AG09309 (cell line): ENCODE measurements around the gene EXOC3L4.

Experiments
- DNase-seq: peaks from one replicate; pipeline ENCODE4 v3.0.0-alpha.2; 2010; ENCODE audit warnings: low read depth
- H3K4me3 ChIP-seq: 2 replicates; pipeline ENCODE4 v1.5.1; 2011; ENCODE audit warnings: mild to moderate bottlenecking, low read depth, low read length, moderate library complexity; ENCODE audit not compliant: control insufficient read depth
- TF ChIP-seq, protein P1 (sequence below): IDR thresholded peaks from 2 replicates; pipeline ENCODE4 v1.5.1; 2011; ENCODE audit warnings: mild to moderate bottlenecking, low read depth, low read length, inconsistent platforms; ENCODE audit not compliant: insufficient read depth, control insufficient read depth; ENCODE audit errors: missing control alignments

Gene EXOC3L4

DNA sequence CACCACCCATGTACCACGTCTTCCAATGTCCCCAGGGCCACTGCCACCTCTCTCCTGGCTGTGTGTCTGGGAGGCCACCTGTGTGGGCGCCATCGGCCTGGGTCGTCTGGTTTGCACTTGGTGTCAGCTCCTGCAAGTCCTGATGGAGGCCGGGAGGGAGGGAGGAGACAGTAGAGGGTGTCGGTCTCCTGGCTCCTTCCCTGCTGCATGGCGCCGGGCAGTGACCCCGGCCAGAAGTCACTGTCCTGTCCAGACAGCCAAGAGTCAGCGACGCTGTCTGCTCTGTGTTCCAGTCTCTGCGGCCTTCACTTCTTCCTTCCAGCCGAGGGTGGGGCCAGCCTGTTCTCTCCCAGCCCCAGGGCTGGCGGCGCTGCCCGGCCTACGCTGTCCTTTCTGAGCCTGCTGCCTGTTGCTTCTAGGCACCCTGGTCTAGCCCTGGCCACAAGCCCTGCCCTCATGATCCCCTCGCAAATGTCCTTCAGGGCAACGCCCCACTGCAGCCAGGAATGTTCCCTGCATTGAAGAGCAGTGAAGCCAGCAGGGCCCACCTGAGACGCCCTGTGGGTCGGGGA, 23.5 kb upstream of the EXOC3L4 start:
- TF ChIP-seq, protein P1, sequence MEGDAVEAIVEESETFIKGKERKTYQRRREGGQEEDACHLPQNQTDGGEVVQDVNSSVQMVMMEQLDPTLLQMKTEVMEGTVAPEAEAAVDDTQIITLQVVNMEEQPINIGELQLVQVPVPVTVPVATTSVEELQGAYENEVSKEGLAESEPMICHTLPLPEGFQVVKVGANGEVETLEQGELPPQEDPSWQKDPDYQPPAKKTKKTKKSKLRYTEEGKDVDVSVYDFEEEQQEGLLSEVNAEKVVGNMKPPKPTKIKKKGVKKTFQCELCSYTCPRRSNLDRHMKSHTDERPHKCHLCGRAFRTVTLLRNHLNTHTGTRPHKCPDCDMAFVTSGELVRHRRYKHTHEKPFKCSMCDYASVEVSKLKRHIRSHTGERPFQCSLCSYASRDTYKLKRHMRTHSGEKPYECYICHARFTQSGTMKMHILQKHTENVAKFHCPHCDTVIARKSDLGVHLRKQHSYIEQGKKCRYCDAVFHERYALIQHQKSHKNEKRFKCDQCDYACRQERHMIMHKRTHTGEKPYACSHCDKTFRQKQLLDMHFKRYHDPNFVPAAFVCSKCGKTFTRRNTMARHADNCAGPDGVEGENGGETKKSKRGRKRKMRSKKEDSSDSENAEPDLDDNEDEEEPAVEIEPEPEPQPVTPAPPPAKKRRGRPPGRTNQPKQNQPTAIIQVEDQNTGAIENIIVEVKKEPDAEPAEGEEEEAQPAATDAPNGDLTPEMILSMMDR: no peak
- H3K4me3 ChIP-seq: no peak overlapping the region
- DNase-seq: no peak

DNA sequence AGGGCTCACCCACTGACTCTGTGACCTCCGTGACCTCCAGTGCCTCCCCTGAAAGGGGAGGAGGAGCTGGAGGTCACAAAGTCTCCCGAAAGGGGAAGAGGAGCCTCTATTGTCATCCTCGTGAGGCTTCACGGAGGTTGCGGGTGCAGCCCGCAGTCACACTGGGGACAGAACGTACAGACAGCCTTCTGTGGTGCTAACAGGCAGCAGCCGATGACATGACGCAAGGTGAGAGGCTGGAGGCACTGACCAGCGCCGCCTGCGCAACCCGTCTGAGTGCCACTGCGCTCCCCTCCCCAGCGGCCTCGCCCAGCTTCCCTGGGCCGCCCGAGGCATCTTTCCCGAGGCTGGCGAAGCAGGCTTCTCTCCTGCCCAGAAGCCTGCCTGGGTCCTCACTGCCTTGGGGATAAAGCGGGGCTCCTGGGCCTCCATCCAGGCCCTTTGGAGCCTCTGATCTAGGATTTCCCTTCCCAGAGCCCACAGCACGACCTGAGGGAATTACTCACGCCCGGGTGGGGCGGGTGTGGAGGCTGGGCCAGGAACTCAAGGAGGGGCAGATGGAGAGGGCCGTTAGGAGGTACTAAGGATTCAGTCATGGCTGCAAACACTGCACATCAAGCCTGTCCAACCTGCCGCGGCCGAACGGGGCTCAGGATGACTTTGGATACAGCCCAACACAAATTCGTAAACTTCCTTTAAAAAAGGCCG, 22.8 kb upstream of the EXOC3L4 start:
- no peak for DNase-seq
- H3K4me3 ChIP-seq: no peak overlapping the region
- TF ChIP-seq, protein P1: no peak

DNA sequence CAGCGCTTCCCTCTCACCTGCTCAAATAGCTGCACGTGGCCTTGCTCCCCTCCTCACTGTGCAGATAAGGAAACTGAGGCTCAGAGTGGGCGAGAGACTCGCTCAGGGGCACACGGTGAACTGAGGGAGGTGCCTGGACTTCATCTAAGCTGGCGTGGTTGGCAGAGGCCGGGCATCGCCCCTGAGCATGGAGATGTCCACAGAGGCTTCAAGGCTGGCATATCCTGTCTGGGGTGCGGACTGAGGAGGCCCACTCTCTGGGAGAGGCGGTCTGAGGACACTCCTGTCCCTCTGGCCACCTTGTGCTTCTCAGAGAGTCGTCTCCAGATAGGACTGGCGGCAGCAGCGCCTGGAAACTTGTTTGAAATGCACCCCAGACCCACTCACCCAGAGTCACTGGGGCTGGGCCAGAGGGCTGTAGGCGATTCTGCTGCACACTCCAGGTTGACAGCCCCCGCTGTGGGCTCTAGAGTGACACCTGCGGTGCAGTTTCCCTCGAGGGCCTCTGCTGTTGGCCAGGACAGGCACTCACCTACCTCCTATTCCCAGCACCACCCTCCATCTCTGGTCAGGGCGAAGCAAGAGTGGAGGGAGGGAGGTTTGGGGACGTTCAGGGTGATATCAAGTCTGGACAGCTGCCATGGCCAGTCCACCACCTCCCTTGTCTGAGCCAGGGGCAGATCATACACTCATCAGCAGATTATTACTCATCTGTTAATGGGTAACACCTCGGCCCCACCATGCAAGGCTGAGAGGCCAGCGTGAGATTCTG, 21.7 kb upstream of the EXOC3L4 start:
- H3K4me3 ChIP-seq: no peak overlapping the region
- DNase-seq: no peak
- TF ChIP-seq, protein P1: no peak

DNA sequence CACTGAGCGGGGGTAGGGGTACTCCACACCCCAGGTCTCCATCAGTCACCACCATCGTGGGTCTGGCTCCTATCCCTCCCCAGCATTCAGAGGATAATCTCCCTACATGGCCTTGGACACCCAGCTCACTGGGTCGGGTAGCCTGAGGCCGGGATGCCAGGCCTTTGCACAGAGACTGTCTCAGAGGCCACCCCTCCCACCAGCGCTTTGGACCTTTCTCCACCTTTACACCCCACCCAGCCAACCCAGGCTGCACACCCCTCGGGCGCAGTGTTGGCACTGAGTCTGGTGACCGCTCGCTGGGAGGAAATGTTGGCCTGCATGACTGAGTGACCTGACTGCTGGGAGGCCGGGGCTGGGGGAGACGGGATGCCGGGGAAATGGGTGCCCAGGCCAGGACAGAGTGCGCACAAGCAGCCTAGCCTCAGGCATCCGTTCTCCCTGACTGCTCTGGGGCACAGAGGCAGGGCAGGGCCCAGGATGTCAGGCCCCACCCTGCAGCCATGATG, 21.1 kb upstream of the EXOC3L4 start:
- no peak for DNase-seq
- TF ChIP-seq, protein P1: no peak

DNA sequence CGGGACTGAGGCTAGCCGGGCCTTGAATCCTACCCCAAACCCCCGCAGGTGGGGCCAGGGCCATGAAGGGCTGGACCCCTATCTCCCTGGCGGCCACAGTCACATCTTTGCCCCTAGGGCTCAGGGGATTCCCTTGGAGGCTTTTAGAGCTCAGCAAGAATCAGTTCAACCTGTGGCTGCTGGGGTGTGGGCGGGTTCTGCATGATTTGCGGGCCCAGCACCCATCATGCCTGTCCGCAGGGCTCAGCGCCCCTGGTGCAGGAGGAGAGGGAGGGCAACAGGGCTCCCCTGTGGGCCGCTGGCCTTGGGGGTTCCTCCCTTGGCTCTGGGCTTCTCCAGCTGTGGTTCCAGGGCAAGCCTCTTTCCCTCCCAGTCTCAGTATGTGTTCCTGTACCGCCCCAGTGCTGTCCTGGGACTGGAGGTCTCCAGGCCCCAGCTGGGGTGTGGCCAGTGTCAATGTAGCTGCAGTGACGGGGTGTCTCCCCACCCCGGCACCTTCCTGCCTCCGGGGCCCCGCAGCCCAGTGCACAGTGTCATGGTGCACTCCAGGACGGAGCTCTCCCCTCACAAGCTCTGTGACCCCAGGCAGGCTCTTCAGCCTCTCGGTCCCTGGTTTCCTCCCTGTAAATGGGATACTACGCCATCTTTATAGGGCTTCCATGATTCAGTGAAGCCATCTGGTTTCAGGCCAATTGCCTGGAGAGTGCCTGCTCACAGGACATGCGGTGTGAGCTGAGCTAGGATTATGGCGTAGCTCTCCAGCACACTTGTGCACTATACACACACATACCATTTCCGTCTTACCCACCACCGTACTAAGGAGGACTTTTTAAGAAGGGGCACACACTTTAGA, 20.4 kb upstream of the EXOC3L4 start:
- no peak overlapping the region for H3K4me3 ChIP-seq
- DNase-seq: no peak
- TF ChIP-seq, protein P1: no peak

More for the DNA sequence above, 21.1 kb upstream of the EXOC3L4 start:
- no peak overlapping the region for H3K4me3 ChIP-seq

DNA sequence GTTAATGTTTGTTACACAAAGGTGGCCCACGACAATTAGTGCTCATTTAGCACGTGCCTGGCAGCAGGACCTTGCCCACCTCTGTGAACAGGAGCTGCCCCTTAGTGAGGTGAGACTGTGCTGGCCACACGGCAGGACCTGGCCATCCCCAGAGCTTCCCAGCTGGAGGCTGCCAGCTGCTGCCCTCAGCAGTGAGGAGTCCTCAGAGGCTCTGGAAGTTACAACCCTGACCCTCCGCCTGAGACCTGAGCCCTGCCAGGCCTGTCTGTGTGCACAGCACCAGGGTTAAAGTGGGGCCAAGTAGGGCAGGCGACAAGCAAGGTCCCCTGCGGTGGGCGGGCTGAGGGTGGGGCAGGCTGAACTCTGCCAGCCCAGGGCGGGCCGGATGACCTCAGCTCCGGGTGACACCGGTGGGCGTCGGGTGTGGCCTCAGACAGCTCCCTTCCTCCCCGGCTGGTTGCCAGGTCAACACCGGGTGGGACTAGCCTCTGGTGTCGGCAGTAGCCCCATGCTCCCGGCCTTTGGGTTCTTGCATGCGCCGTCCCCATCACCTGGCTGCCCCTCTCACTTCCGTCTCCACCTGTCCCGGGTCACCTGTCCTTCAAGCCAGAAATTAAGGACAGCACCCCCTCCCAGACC, 19.7 kb upstream of the EXOC3L4 start:
- H3K4me3 ChIP-seq: peak overlapping the region; percentile 33; the same call in 1 of the 2 replicates
- TF ChIP-seq, protein P1: no peak
- no peak for DNase-seq
